Measurements from ENCODE around the gene LGALSL. TPM values are rescaled to one million over a fixed set of nuclear protein-coding genes. Genes with fewer than 3 reads are reported as not detected.

LGALSL gene
- total RNA-seq, 4 donors from 2014 or later, result 13.1 to 30.7 (median 18.1) TPM

- DNase-seq, result no peak
- no peak for TF ChIP-seq CTCF (IDR thresholded peaks at IDR 0.05)
- no peak for TF ChIP-seq EP300 (IDR thresholded peaks at IDR 0.05; ENCODE audit: low read depth)
- in situ Hi-C loops (cut with MboI; ENCODE audit: low pct_ligation_motif_present in 1 of 4, low pct_unique_long_range_greater_than_20kb in 1 of 4, low sequenced_read_pairs in 3 of 4), result loop anchor here in 2 of 4 donors (10.0 to 25.0 kb wide), 2 partner anchors 437 to 454 kb away; no protein-coding TSS in a partner anchor
- Histone ChIP-seq H3K27me3 (no peaks in the 10 kb centered on the region), H3K9me3 (no peaks in the 10 kb centered on the region), H3K4me1 (peaks cover 0 to 7% (median 0%) of the 10 kb centered on the region in 4 donors), H3K4me3 (no peak overlapping the region), H3K27ac (no peak overlapping the region), H3K36me3 (no peaks in the 10 kb centered on the region)
- intact Hi-C loops (cut with DNase I; ENCODE audit: low total_unique reads), result no loop called here
- whole genome bisulfite sequencing, 2 donors (ENCODE audit: low coverage in 1 of 2), result 72% methylated on average over 4 of the region's 4 CpGs; no CpG with 5 or more reads in 1 of the 2 donors
Measured at GRCh38 chr2:64491426-64491825, 37.5 kb downstream of the LGALSL start.

- Histone ChIP-seq H3K4me3 (no peak overlapping the region), H3K4me1 (peaks cover 0 to 7% (median 0%) of the 10 kb centered on the region in 4 donors), H3K36me3 (no peaks in the 10 kb centered on the region), H3K27me3 (no peaks in the 10 kb centered on the region), H3K27ac (no peak overlapping the region), H3K9me3 (no peaks in the 10 kb centered on the region)
- no peak for DNase-seq
- in situ Hi-C loops (cut with MboI; ENCODE audit: low pct_ligation_motif_present in 1 of 4, low pct_unique_long_range_greater_than_20kb in 1 of 4, low sequenced_read_pairs in 3 of 4), result loop anchor here in 2 of 4 donors (10.0 to 25.0 kb wide), 2 partner anchors 437 to 455 kb away; no protein-coding TSS in a partner anchor
- 70 to 84% methylated on average over 3 of the region's 3 CpGs for WGBS, 2 donors (ENCODE audit: low coverage in 1 of 2)
- intact Hi-C loops (cut with DNase I; ENCODE audit: low total_unique reads), result no loop called here
- TF ChIP-seq POLR2AphosphoS5 (IDR thresholded peaks at IDR 0.05), result no peak
- no peak for TF ChIP-seq POLR2A (IDR thresholded peaks at IDR 0.05)
- no peak for TF ChIP-seq CTCF (IDR thresholded peaks at IDR 0.05)
- no peak for TF ChIP-seq EP300 (IDR thresholded peaks at IDR 0.05; ENCODE audit: low read depth)
Measured at GRCh38 chr2:64492272-64492671, 38.3 kb downstream of the LGALSL start.

GRCh38 chr2:64492821-64493220, 38.9 kb downstream of the LGALSL start:
- 86 to 100% methylated on average over 1 to 3 of the region's 3 CpGs for whole genome bisulfite sequencing, 2 donors (ENCODE audit: low coverage in 1 of 2)
- intact Hi-C loops (cut with DNase I; ENCODE audit: low total_unique reads) (no loop called here), in situ Hi-C loops (cut with MboI; ENCODE audit: low pct_ligation_motif_present in 1 of 4, low pct_unique_long_range_greater_than_20kb in 1 of 4, low sequenced_read_pairs in 3 of 4) (loop anchor here in 2 of 4 donors (10.0 to 25.0 kb wide), 2 partner anchors 438 to 456 kb away; no protein-coding TSS in a partner anchor)
- Histone ChIP-seq H3K4me1 (peaks cover 0 to 4% (median 0%) of the 10 kb centered on the region in 4 donors), H3K27ac (no peak overlapping the region), H3K4me3 (no peak overlapping the region), H3K27me3 (no peaks in the 10 kb centered on the region), H3K36me3 (no peaks in the 10 kb centered on the region), H3K9me3 (no peaks in the 10 kb centered on the region)
- TF ChIP-seq POLR2A (IDR thresholded peaks at IDR 0.05) (no peak), CTCF (IDR thresholded peaks at IDR 0.05) (no peak), EP300 (IDR thresholded peaks at IDR 0.05; ENCODE audit: low read depth) (no peak), POLR2AphosphoS5 (IDR thresholded peaks at IDR 0.05) (no peak)
- no peak for DNase-seq

GRCh38 chr2:64493788-64494187, 39.8 kb downstream of the LGALSL start:
- no peaks in the 10 kb centered on the region for H3K9me3 ChIP-seq
- intact Hi-C loops (cut with DNase I; ENCODE audit: low total_unique reads), result no loop called here
- 88 to 94% methylated on average over 3 to 4 of the region's 4 CpGs for WGBS, 2 donors (ENCODE audit: low coverage in 1 of 2)
- no peaks in the 10 kb centered on the region for H3K27me3 ChIP-seq
- DNase-seq, result no peak
- no peaks in the 10 kb centered on the region for H3K36me3 ChIP-seq
- no peak overlapping the region for H3K4me3 ChIP-seq
- no peak overlapping the region for H3K27ac ChIP-seq
- no peaks in the 10 kb centered on the region for H3K4me1 ChIP-seq
- in situ Hi-C loops (cut with MboI; ENCODE audit: low pct_ligation_motif_present in 1 of 4, low pct_unique_long_range_greater_than_20kb in 1 of 4, low sequenced_read_pairs in 3 of 4), result loop anchor here in 2 of 4 donors (10.0 to 25.0 kb wide), 2 partner anchors 439 to 456 kb away; no protein-coding TSS in a partner anchor
- no peak for TF ChIP-seq CTCF (IDR thresholded peaks at IDR 0.05)
- no peak for TF ChIP-seq EP300 (IDR thresholded peaks at IDR 0.05; ENCODE audit: low read depth)
- TF ChIP-seq POLR2AphosphoS5 (IDR thresholded peaks at IDR 0.05), result no peak
- no peak for TF ChIP-seq POLR2A (IDR thresholded peaks at IDR 0.05)

All from transverse colon (tissue), 4 donors.